Fibroblast of mammary gland (primary cell): ENCODE measurements around the gene PTP4A1.

ENCODE experiments used
- DNase-seq: peaks from one replicate; pipeline ENCODE4 v3.0.0-alpha.2; 2010; ENCODE audit warnings: low read depth
- H3K4me3 ChIP-seq: 2 replicates; pipeline ENCODE4 v1.5.1; 2011; ENCODE audit warnings: low read depth, mild to moderate bottlenecking, low read length, moderate library complexity; ENCODE audit not compliant: control insufficient read depth
- TF ChIP-seq, protein P1 (sequence below): conservative IDR thresholded peaks from 2 replicates; pipeline ENCODE4 v1.5.1; 2011; ENCODE audit warnings: low read depth, low read length, inconsistent platforms; ENCODE audit not compliant: control insufficient read depth, insufficient read depth

Gene PTP4A1

DNA sequence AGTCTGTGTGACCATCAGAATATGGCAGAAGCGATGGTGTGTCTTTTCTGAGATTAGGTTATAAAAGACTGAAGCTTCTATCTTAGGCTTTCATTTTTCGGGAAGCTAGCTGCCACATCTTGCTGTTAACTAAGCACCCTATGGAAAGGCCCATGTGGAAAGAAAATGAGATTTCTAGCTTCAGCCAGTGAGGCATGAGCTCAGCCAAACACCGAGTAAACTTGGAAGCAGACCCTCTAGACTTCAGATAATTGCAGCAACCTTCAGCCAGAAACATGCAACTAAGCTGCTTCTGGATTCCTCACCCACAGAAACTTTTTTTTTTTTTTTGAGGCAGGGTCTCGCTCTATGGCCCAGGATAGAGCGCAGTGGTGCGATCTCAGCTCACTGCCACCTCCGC, 20.6 kb downstream of the PTP4A1 start:
- DNase-seq = no peak
- no peak overlapping the region for H3K4me3 ChIP-seq
- TF ChIP-seq, protein P1, sequence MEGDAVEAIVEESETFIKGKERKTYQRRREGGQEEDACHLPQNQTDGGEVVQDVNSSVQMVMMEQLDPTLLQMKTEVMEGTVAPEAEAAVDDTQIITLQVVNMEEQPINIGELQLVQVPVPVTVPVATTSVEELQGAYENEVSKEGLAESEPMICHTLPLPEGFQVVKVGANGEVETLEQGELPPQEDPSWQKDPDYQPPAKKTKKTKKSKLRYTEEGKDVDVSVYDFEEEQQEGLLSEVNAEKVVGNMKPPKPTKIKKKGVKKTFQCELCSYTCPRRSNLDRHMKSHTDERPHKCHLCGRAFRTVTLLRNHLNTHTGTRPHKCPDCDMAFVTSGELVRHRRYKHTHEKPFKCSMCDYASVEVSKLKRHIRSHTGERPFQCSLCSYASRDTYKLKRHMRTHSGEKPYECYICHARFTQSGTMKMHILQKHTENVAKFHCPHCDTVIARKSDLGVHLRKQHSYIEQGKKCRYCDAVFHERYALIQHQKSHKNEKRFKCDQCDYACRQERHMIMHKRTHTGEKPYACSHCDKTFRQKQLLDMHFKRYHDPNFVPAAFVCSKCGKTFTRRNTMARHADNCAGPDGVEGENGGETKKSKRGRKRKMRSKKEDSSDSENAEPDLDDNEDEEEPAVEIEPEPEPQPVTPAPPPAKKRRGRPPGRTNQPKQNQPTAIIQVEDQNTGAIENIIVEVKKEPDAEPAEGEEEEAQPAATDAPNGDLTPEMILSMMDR = no peak

DNA sequence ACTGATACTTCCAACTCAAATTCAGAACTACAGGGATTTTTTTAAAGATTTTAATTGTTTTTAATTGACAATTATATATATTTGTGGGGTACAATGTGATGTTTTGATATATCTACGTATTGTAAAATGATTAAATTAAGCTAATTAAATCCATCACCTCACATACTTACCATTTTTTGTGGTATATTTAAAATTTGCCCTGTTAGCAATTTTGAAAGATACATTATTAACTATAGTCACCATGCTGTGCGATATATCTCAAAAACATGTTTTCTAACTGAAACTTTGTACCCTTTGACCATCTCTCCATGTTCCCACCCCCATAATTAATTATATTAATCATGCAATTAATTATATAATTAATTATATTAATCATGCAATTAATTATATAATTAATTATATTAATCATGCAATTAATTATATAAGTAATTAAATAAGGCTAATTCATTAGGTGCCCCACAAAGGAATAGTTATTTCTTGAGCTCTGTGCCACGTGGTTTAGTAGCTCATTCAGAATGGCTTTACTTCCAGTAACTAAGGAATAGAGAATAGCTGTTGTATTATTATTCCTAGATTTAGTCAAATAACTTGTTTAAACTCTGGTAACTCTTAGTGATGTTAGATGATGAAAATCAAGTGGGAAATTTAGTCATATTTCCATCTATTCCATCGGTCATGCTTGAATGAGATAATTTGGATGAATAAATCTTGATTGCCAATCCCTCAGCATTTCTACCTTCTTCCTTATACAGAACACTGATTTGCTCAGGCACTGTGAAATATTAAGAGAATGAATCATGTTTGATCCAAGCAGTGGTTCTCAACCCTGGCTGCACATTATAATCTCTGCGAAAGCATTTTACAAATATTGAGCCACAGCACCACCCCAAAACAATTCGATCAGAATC, 25.1 kb downstream of the PTP4A1 start:
- peak overlapping the region; percentile 67 for H3K4me3 ChIP-seq
- TF ChIP-seq, protein P1 = no peak

DNA sequence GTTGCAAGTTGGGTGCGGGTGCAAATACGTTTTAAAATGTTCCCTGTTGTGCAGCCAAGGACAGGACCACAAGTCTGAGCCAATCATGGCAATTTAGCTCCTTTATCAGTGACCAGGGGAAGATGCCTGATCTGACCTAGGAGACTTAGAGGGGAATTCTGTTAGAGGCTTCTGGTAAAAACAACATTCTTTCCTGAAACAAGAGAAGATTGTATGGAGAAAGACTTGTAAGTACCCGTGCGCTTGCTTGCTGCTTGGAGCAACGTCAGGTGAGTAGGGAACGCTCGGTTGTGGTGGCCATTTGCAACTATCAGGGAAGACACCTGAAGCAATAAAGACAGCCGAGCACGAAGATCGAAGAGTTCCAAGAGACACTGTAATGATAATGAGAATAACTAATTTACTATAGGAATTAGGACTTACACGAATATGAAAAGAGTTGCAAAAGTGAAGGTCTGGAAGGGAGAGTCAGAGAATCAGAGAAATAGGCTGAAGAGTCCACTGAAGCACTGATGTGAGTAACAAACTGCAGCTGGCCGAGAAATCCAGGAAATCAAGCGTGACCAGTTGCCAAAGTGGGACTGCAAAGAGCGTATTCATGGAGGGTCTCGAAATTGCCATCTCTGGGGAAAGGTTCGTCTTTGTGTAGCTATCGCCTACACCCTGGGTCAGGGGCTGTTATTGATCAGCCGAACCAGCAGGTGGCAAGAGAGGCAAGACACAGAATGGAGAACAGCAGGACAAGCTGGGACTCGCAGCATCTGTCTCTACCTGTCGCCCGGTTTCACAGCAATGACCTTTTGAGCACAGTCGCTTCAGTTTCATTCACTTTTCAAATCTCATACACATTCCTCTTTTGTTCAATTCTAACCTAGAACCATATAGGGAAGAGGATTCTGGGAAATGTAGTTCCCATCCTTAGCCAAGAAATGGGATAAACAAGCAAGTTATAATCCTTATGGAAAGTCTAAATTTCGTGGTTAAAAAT, 26.1 kb downstream of the PTP4A1 start:
- TF ChIP-seq, protein P1 = peak; percentile 94
- peak; percentile 60 for DNase-seq

More for the DNA sequence above, 25.1 kb downstream of the PTP4A1 start:
- DNase-seq = no peak

DNA sequence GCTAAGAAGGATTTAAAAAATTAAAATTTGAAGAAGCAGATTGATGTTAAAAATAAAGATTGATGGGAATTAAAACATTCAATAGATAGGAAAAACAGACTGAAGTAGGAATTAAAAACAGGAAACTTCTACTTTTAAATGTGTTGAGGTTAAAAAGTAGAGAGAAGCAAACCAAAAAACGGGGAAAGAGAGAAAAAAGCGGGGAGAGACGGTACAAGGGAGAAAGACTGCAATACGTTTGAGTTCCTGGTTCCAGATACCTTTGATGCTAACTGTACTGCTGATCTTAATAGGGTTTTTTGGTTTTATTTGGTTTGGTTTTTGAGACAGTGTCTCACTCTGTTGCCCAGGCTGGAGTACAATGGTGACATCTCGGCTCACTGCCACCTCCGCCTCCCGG, 27.0 kb downstream of the PTP4A1 start:
- TF ChIP-seq, protein P1 = no peak
- DNase-seq = no peak
- no peak overlapping the region for H3K4me3 ChIP-seq

More for the DNA sequence above, 26.1 kb downstream of the PTP4A1 start:
- peak overlapping the region; percentile 67 for H3K4me3 ChIP-seq

DNA sequence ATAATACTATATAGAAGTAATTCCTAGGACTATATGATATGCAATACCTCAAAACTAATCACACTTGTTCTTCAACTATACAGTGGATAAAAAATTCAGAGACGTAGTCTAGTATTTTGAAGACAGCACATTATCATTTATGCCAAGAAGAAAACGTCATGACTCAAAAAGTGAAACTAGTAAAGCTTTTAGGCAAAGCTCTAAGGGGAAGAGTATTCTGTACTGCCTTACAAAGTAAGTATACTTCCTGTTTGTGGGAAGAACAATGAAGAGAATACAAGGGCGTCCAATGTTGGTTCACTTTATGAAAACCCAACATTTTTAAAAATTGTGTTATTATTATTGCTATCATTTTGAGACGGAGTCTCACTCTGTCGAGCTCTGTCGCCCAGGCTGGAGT, 27.9 kb downstream of the PTP4A1 start:
- H3K4me3 ChIP-seq = no peak overlapping the region
- TF ChIP-seq, protein P1 = no peak
- DNase-seq = no peak

DNA sequence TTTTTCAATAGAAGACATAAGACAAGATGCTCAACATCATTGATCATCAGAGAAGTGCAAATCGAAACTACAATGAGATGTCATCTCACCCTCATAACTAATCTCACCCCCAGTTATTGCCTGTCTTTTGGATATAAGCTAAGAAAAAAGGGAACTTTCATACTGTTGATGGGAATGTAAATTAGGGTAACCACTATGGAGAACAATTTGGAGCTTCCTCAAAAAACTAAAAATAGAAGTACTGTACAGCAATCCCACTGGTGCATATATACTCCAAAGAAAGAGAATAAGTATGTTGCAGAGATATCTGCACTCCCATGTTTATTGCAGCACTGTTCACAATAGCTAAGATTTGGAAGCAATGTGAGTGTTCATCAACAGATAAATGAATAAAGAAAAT, 37.0 kb downstream of the PTP4A1 start:
- H3K4me3 ChIP-seq = no peak overlapping the region
- TF ChIP-seq, protein P1 = no peak
- DNase-seq = no peak
